Suprapubic skin (tissue), 4 donors: ENCODE measurements around the gene ISG20L2.

Experiments used
- CTCF ChIP-seq, 2 donors: fragments of 200-600 bp in 1 of 2; fragments of 450-650 bp in 1 of 2; sonication (generic) in 1 of 2; IDR thresholded peaks; one replicate each; pipeline ENCODE4 v1.5.1; 2016 to 2019; ENCODE audit warnings: antibody characterized with exemption in 2 of 2, mild to moderate bottlenecking in 1 of 2, moderate library complexity in 1 of 2
- EP300 ChIP-seq: sonication (generic); formaldehyde crosslinking; IDR thresholded peaks from one replicate; pipeline ENCODE4 v1.6.1; 2017; ENCODE audit warnings: antibody characterized with exemption
- POLR2A ChIP-seq, 2 donors: fragments of 450-650 bp; IDR thresholded peaks; one replicate each; pipeline ENCODE4 v1.6.1; 2017; ENCODE audit warnings: antibody characterized with exemption in 2 of 2, mild to moderate bottlenecking in 2 of 2, moderate library complexity in 2 of 2
- POLR2AphosphoS5 ChIP-seq, 3 donors: sonication (generic); formaldehyde crosslinking; IDR thresholded peaks; one replicate each; pipeline ENCODE4 v1.6.1; 2017; ENCODE audit warnings: antibody characterized with exemption in 3 of 3

- TF ChIP-seq CTCF (IDR thresholded peaks at IDR 0.05): no peak
- no peak for TF ChIP-seq POLR2A (IDR thresholded peaks at IDR 0.05)
- TF ChIP-seq POLR2AphosphoS5 (IDR thresholded peaks at IDR 0.05): no peak
- TF ChIP-seq EP300: no peak
Measured at GRCh38 chr1:156676114-156676819, 52.3 kb downstream of the ISG20L2 start.
